Amniotic stem cell (primary cell): ENCODE data around the gene IFNA10.
"Not testable (repeated sequence)": the region's sequence is repeated elsewhere in the genome, so short reads cannot be mapped to it uniquely, and the experiment has no call there.

Source experiments
- DNase-seq: peaks from one replicate; lab custom pipeline; 2025; lab: John Stamatoyannopoulos, UW

Gene IFNA10

GRCh38 chr9:21194867-21195776 is 11.8 kb downstream of the IFNA10 start:
- not testable (repeated sequence) for DNase-seq

GRCh38 chr9:21187487-21187886 is 19.5 kb downstream of the IFNA10 start, which contains the start of gene IFNA4:
Gene IFNA4, minus strand, starts transcription at chr9:21187587. Its CDS starts 56 bp downstream, at chr9:21187531.
- DNase-seq = not testable (repeated sequence)

GRCh38 chr9:21182810-21183736 is 23.9 kb downstream of the IFNA10 start:
- not testable (repeated sequence) for DNase-seq

- no peak for DNase-seq
Measured at GRCh38 chr9:21174671-21175070, 32.3 kb downstream of the IFNA10 start.

GRCh38 chr9:21172156-21172555 is 34.8 kb downstream of the IFNA10 start:
- no peak for DNase-seq

GRCh38 chr9:21171351-21171750 is 35.6 kb downstream of the IFNA10 start:
- no peak for DNase-seq

GRCh38 chr9:21166560-21166959 is 40.4 kb downstream of the IFNA10 start, which contains the start of gene IFNA21:
Gene IFNA21, minus strand, starts transcription at chr9:21166660. Its CDS starts 48 bp downstream, at chr9:21166612.
- not testable (repeated sequence) for DNase-seq

- DNase-seq = no peak
Measured at GRCh38 chr9:21165516-21165915, 41.4 kb downstream of the IFNA10 start.

GRCh38 chr9:21160178-21160577 is 46.8 kb downstream of the IFNA10 start:
- no peak for DNase-seq
